Measurements from ENCODE around the gene BCL11B.

BCL11B gene

DNA sequence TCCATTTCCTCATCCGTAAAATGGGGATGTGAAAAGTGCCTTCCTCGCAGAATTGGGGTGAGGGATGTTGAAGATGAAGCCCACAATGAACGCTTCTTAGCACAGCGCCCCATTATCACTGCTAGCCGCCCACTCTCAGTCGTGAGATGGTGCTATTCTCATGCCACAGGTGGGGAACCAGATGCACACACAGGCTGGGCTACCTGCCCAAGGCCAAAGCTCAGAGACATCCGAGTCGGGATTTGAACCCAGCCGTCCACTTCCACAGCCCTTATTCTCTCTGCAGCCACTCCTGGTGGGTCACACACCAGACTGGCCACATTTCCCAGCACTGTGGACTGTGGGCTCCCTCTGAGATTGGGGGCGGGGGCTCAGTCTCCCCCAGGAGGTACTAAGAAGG is 55.8 kb downstream of the BCL11B start:
- DNase-seq: no peak

DNA sequence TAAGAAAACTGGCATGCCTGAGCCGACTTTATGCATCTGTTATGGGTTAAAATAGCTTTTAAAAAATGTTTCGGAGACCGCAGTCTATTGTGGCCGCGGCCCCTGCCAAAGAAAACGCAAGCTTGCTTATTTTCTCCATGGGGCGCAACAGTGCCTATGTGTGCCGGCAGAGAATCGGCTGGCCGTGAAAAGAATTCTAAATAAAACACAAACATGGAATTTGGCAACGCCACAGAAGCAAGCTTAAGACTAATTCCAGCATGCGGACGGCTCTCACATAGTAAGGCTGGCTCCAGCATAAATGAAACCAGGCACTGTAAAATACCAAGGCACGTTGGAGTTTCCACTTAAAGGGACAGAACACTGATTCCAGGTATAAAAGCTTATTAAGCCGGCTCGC is 56.7 kb downstream of the BCL11B start:
- DNase-seq: no peak

DNA sequence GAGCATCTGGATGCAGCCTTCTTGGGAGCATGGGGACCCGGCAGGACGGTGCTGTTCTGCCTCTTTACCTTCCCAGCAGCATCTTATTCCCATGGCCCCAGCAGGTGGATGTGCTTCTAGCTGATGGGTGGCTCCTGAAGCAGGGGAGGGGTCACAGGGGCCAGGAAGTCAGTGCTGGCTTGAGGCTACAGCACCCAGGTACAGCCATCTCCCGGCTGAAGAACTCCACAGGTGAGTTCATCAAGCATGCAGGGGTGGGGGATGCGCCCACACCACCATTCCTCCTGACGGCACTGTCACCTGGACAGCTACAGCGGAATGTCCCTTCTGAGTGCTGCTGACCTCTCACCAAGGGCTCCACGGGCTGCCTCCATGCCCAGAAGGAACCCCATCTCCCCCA is 57.3 kb downstream of the BCL11B start:
- DNase-seq: no peak

DNA sequence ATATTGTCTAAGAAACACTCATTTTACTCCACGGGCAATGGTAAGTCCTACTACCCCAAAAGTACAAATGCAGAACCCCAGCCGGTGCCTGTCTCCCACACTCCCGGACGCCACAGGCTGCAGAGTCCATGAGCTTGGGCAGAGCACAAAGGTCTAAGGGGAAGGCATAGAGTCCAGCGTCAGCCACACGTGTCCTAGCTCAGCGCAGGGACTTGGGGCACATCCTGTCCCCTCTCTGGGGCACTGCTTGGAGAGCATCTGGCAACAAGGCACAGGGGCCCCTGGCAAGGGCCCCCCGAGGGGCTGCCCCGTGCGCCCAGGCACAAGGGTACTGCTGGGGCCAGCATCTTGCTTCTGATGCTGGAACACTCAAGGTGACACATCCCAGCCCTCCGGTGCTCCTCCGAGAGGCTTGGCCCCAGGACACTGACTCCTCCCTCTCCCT is 58.4 kb downstream of the BCL11B start:
- no peak for DNase-seq

DNA sequence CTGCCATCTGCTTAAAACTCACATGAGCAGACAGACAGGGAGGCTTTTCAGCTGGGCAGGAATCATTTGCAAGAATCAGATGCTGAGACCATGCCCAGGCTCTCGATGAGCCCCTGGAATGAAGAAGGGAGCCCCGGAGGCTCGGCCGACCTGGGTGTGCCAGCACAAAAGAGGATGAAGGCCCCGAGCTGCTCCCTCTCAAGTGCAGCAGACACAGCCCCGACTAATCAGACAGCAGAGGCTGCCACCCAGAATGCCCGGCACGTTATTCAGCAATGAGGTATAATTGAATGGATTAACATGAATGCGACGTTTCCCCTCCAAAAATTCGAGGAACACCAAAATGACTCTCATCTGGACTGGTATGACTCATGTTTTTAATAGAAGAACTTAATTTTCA is 58.9 kb downstream of the BCL11B start:
- no peak for DNase-seq

DNA sequence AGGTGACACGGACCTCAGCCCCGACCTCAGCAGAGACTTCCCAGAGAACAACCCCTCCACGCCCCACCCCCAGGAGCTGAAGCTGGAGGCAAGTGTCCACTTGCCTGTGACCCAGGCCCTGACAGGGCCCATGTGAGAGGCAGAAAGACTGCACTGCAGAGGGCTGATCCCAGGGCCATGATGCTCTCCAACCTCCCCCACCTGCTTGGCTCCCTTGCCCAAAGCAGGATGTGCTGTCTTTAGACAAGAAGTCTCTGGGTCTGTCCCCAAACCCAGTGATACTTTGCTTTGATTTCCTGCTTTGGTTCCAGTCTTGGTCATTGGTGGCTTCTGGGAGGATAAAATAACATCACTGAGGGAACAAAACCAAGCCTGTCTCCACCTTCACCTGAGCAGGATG is 59.4 kb downstream of the BCL11B start:
- no peak for DNase-seq

DNA sequence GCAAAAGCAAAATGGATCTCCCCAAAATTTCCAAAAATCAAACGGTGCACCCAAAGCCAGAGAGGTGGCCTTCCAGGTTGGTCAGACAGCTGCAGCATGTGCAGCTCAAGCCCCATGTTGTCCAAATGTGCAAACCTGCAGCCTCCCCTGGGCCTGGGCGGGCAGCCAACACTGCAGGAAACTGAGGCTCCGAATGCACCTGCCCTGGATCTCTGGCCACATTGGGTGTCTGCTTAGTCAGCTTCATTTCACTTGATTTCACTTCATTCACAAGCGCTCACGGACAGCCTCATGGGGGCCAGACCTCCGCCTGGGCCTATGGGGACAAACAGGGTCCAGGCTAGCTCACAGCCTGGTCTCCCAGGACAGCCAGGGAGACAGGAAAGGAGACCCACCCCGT is 59.8 kb downstream of the BCL11B start:
- DNase-seq: no peak

DNA sequence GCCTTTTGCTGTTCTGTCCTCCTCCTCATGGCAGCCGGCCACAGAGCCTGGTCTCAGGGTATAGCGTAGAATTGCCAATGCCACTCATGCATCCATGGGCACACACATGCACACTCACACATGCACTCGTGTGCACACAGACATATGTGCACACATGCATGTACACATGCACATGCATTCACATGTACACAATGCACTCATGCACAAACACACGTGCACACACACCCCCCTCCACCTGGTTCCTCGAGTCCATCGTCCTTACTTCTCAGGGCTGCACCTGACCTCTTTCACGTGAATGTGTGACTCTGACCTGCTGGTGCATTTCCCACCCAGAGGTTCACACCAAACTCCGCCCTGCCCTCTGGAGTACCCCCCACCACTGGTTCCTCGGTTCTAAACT is 60.6 kb downstream of the BCL11B start:
- no peak for DNase-seq

DNA sequence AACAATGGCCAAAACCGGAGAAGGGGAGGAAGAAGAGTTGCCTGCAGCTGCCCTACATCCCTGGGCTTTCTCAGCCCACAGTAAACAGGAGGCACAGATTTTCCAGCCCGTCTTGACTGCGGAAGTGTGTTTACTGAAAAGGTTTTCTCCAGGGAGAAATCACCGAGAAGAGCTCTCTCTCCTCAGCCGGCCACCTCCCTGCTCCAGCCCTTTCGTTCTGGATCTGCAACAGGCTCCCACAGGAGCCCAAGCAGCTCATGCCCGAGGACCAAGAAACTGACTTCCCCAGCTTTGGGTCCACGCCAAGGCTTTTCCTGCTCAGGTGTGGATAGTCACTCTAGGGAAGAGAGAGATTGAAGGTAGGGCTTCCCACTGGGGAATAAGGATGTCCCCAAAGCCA is 61.7 kb downstream of the BCL11B start:
- no peak for DNase-seq

DNA sequence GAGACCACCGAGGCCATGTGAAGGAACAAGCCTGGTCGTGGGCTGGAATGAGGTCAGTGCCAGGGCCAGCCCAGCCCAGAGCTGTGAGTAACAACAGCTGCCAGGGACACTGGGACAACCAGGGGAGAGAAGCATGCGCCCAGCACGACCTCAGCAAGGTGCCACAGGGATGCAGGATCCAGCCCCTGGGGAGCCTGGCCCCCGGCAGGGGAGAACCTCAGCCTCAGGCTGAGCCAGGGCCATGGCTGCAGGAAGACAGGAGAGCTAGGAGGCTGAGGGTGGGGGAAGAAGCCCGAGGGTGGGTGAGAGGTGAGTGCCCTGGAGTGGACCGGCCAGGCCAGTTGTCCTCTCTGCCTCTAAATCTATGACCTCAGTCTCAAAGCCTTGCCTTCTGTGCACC is 62.6 kb downstream of the BCL11B start:
- no peak for DNase-seq

DNA sequence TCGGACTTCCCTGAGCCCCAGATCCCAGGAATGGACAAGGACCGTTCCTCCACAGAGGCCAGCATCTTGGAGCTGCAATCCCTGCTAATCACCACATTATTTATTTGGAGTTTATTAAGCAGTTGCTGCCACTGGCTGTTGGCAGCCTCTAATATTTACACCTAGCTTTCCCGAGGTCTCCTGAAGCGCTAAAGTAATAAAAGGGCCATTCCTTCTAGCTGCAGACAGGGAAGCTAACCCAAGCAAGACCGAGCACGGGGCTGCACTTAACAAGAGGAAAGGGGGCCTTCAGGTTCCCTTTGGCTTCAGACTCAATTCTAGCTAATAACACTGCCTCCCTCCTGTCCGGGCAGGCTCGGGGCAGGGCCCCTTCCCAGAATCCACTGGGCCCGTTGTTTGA is 63.7 kb downstream of the BCL11B start:
- no peak for DNase-seq

DNA sequence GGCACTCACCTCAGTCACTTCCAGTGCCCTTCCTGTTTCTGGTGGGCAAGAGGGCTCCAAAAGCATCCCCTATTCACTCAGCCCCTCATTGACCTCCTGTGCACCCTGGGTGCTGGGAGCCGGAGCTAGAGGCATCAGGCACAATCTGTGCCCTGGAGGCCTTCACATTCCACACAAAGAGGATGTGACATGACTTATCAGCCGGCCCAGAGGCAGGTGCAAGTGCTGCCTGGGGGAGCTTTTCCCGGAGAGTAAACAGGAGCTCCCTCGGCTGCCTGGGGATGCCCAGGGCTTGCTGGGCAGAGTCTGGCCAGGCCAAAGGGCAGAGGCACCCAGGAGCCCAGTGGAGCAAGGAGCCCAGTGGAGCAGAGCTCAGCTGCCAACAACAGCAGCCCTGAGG is 64.5 kb downstream of the BCL11B start:
- DNase-seq: no peak

DNA sequence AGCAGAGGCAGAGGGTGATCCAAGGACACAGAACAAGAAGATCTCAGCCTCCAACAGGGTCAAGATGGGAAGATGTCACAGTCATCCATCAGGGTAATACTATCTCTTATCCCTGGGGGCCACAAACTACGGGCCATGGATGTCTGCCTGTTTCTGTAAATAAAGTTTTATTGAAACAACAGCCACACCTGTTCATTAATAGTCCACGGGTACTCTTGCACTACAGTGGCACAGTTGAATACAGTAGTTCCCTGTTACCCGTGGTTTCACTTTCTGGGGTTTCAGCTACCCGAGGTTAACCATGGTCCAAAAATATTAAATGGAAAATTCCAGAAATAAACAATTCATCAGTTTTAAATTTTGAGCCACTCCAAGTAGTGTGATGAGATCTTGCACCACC is 65.9 kb downstream of the BCL11B start:
- DNase-seq: no peak

DNA sequence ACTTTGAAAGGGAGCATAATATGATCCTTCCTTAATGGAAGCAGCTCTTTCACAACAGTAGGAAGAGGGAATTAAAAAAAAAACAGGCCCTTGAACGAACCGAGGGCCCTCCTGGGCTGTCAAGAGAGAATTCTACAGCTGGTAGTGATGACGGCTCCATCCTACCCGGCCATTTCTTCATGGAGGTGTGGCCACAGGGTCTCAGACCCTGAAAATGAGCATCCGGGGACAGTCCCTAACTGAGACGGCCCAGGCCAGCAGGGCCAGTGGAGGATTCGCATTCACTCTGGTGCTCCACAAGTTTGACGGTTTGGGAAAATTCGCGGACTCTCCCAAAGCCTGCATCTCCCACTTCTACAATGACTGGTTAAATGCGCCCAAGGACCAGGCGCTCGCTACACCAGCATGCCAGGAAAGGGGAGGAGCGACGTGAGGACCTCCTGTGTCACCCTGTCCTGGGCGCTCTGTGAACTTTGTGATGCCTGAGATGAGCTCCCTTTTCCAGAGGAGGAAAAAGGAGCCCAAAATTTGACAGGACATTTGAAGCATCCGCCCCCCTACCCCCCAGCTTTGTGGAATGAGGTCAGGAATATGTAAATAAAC is 66.8 kb downstream of the BCL11B start:
- no peak for DNase-seq

DNA sequence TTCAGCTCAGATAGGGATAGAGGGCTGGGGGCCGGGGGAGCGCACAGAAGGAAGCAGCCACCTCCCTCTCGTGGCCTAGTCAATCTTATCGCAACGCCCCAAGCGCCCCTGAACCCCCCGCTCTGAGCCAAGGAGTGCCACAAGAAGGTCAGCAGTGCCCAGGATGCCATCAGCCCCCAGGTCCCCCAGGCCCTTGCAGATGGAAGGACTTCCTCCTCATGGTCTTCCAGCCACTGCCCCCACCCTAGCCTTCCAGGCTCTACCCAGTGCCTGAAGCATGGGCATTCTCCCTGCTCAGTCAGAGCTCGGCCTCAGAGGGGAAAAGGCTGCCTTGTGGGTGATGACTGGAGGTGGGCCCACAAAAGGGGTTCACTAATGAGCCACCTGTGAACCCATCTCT is 68.2 kb downstream of the BCL11B start:
- DNase-seq: no peak

DNA sequence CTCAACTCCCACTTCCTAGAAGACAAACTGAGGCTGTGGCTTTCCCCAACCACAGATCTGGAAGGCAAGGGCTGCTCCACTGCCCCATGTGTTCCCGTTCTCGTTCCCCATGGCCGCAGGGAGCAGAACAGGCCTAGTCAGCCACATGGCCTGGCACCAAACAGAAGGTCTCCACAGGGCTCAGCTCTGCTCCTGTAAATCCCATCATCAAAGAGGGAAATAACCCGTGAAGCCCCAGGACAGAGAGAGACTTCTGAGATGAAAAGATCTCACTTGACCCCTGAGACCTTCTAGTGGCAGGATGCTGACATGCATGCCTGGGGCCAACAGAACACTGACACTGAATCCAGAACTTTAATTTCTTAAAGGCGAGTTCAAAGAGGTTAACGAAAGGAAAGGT is 68.9 kb downstream of the BCL11B start:
- no peak for DNase-seq

DNA sequence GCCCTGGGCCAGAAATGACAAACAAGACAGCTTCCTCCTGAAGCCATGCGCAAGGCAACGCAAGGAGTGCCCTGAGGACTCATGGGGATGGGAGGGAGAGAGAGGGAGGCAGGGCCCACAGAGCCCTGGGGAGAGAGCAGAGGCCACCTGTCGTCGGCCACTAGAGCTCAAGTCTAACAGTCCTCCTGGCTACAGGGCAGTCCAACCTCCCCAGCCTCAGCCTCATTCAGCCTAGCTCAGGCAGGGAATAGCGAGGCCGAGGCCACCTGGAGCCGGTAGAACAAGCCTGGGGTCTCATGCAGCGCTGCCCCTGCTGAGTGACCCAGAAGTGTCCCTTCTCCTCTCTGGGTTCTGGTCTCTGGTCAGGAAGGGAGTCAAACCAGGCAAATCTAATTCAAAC is 69.5 kb downstream of the BCL11B start:
- DNase-seq: no peak

DNA sequence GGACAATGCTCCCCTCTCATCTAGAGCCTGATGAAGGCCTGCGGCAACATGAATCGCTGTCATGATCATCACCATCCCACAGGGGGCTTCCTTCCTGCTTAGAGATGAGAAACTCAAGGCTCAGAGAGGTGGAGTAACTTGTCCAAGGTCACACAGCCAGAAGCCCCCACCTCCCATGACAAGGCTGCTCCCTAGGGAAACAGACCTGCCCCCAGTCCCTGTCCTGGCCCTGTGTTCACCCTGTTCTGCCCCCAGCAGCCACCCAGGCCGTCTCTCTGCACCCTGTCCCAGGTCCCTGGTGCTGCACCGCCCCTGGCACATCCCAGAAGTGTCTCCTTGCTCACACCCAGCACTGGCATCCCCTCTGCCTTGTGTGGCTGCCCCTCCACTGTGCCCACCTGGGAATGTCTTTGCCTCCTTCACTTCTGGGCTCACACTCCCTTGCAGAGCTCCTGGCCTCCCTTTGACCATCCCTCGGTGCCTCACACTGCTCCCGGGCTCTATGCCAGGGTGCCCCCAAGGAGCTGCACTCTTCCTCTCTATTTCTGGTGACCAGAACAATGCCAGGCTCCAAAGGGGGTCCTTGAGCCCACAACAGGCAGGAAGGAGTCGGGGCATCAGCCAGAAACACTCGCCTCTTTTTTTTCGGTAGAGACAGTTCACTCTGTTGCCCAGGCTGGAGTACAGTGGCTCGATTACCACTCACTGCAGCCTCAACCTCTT is 70.5 kb downstream of the BCL11B start:
- DNase-seq: no peak

DNA sequence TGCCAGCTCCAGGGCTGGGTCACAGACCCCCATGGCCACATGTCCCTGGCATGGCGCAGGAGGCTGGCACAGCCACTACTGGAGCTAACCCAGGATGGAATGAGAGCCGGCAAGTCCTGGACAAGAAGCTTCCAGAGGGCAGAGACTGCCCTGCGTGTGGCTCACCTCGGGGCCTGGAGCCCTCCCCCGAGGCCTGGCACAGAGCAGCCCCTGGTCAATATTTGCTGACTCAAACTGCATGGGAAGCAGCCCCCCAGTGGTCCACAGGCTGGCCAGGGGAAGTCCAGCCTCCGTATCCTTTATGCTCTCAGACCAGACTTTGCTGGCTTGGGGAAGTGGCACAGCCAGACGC is 71.4 kb downstream of the BCL11B start:
- no peak for DNase-seq

DNA sequence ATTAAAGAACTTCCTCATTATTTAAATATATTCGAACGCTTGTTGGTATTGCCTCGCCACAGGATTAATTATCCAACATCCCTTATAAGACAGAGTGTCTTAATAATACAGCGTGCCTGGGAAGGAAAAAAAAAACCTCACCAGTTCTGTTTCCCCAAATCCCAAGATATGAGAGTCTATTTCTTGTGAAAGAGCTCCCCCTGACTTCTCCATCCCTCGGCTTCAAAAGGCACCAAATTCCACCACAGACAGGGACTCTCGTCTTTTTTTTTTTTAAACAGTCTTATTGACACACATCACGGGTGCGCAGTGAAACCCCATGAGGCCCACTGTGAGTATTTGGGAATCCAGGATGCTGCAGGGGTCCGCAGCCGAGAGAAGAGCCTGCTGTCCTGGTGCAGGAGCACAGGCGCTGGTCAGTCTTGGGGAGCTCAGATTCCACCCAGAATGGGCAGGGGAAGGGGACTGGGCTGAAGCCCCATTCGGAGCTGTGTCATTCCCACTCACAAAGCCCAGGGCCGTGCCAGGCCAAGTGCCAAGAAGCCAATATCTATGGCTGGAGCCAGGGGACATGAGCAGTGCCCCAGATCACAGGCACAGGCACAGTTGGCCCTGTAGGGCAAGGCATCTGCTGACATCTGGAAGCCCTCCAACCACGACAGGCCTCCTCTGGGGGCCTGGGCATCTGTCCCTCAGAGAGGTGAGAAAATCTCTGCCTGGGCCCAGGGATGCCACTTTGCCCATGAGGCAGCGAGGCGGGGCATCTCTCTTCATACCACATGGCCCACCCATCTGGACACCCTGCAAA is 71.9 kb downstream of the BCL11B start:
- peak; percentile 40 for DNase-seq

DNA sequence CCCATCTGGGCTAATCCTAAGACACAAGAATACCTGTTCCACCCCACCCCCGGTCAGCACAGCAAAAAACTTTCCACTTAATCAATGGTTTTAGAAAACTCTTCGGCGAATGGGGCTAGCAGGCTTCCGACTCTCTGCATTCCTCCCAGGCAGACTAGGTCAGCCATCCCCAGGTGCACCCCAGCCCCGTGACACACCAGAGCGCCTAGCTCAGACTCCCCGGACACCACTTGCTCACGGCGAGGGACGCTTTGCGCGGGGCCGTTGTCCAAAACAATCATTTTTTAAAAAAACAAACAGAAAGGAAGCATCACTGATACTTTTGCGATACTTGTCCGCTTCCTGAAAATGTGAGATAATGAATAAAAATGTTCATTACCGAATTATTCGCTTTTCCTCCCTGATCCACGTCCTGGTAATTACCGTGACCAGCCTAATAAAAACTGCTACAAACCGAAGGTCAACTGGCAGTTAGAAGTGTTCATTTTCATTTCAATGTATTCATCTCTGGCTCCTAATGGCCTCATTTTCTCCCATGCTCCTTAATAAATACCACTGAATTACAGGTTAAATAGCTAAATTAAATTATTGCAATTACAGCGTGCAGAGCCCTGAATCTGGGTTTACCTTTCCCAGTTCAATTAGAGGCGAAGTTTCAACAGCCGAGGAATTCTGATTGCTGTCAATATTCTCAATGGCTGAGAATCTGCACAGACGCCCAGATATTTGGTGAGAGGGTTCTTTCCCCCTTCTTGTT is 73.1 kb downstream of the BCL11B start:
- no peak for DNase-seq

DNA sequence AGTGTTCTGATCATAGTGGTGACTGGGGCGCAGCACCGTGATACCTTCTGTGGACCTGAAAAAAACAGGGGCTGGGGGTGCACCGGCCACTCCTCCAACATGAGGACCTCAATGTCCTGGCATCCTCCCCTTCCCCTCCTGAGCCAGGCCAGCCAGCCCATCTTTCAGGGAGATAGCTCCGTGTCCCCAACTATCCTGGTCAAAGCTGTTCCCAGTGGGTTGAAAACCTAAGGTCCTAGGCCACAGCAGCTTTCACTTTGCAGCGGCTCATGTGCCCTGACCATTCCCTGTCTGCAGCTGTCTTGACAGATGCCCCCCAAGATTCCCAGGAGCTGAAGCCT is 75.7 kb downstream of the BCL11B start:
- no peak for DNase-seq

DNA sequence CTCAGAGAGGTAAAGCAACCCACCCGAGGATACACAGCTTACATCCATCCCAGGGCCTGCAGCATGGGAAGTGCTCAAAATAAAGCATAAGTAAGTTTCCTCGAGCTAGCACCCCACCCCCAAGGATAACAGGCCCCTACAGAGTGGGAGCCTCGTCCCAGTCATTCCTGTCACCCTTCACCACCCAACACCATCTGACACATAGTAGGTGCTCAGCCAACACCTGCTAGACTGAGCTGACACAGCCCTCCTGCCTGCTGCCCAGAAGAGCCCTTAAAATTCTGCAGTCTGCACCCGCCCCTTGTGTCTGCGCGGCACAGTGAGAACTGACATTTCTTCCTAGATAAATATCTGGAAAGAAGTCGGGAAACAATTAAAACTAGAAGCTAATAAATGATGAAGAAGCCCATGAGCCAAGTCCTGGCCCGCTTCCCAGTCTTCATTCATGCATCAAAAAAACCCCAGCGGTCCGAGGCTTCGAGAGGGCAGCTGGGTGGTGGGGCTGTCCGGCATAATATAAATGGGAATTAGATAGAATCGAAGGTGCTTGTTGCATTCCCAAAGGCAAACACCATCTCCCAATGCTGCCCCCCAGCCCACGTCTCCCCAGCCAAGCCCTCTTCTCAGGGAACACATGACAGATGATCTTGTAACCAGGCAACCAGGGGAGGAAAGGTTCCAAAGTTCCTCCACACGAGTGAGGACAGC is 76.2 kb downstream of the BCL11B start:
- no peak for DNase-seq

Data from DMS 273 treated with DMSO at 0.1 percent for 48 hours (cell line).